NT2/D1 (cell line): ENCODE results near the gene TFCP2.

ENCODE experiments used
- DNase-seq: peaks from one replicate; pipeline ENCODE4 v3.0.0-alpha.2; 2011; ENCODE audit warnings: low read depth, low spot score
- H3K27me3 ChIP-seq: 2 replicates; pipeline ENCODE4 v1.6.0; 2011; ENCODE audit warnings: mild to moderate bottlenecking; ENCODE audit not compliant: insufficient read length, insufficient read depth
- H3K36me3 ChIP-seq: 2 replicates; pipeline ENCODE4 v1.6.1; 2011; ENCODE audit warnings: mild to moderate bottlenecking, low read length, mixed read lengths; ENCODE audit not compliant: insufficient read depth, insufficient read length
- H3K4me1 ChIP-seq: 2 replicates; pipeline ENCODE4 v1.5.1; 2011; ENCODE audit not compliant: insufficient read depth, insufficient read length
- H3K4me3 ChIP-seq: 2 replicates; pipeline ENCODE4 v1.5.1; 2011; ENCODE audit warnings: low read depth; ENCODE audit not compliant: insufficient read length
- H3K9ac ChIP-seq: 2 replicates; pipeline ENCODE4 v1.6.0; 2011; ENCODE audit warnings: low read depth; ENCODE audit not compliant: insufficient read length
- H3K9me3 ChIP-seq: 2 replicates; pipeline ENCODE4 v1.5.1; 2011; ENCODE audit warnings: mild to moderate bottlenecking, low read length; ENCODE audit not compliant: insufficient read depth
- SUZ12 ChIP-seq: IDR thresholded peaks from 2 replicates; pipeline ENCODE4 v1.6.1; 2011; ENCODE audit not compliant: insufficient read length, insufficient read depth; ENCODE audit errors: extremely low read depth
- YY1 ChIP-seq: IDR thresholded peaks from 2 replicates; pipeline ENCODE4 v1.6.1; 2011; ENCODE audit not compliant: insufficient read length, insufficient read depth
- ZNF274 ChIP-seq: IDR thresholded peaks from 2 replicates; pipeline ENCODE4 v1.6.1; 2011; ENCODE audit warnings: mild to moderate bottlenecking, low read depth, low read length

TFCP2 gene

DNA sequence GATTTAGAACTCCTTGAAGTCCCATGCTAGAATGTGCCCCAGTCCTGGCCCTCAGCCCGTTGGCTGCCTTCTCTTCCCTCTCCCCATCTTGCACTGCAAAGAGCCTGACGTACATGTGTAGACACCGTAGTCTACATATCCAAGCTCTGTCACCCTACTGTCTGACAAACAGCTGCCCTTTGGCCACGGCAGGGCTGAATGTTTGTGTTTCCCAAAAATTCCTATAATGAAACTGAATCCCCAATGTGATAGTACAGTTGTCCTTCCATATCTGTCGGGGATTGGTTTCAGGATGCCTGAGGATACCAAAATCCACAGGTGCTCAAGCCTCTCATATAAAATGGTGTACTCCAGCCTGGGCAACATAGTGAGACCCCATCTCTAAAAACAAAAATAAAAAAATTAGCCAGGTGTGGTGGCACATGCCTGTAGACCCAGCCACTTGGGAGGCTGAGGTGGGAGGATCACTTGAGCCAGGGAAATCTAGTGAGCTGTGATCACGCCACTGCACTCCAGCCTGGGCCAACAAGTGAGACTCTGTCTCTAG, 12.3 kb upstream of the TFCP2 start:
- Histone ChIP-seq H3K9me3 (no peaks in the 10 kb centered on the region), H3K9ac (no peak overlapping the region), H3K36me3 (peaks cover 6% of the 10 kb centered on the region), H3K27me3 (no peaks in the 10 kb centered on the region), H3K4me1 (peaks cover 8% of the 10 kb centered on the region), H3K4me3 (no peak overlapping the region)
- no peak for DNase-seq
- TF ChIP-seq YY1 (no peak), ZNF274 (no peak), SUZ12 (no peak)

DNA sequence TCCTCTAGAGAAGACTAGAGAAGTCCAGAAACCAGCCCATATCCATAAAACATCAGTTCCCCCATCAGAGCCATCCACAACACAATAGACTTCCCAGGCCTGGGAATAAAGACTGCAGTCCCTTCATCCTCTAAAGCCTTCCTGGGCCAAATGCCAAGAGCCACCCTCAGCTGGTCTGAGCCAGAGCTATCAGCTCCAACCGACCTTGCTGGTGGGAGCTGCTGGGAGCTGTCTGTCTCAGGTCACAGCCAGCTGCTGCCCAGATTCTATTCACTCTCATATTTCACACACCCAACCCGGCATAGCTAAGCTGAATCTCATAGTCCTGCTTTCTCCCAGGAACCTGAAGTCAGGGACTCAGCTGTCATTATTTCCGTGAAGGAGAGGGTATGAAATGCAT, 10.9 kb upstream of the TFCP2 start:
- no peak for TF ChIP-seq SUZ12
- TF ChIP-seq ZNF274, result no peak
- TF ChIP-seq YY1, result no peak
- H3K36me3 ChIP-seq, result no peaks in the 10 kb centered on the region
- H3K4me3 ChIP-seq, result no peak overlapping the region
- no peaks in the 10 kb centered on the region for H3K27me3 ChIP-seq
- no peaks in the 10 kb centered on the region for H3K9me3 ChIP-seq
- no peak overlapping the region for H3K9ac ChIP-seq
- peaks cover 8% of the 10 kb centered on the region for H3K4me1 ChIP-seq
- no peak for DNase-seq

DNA sequence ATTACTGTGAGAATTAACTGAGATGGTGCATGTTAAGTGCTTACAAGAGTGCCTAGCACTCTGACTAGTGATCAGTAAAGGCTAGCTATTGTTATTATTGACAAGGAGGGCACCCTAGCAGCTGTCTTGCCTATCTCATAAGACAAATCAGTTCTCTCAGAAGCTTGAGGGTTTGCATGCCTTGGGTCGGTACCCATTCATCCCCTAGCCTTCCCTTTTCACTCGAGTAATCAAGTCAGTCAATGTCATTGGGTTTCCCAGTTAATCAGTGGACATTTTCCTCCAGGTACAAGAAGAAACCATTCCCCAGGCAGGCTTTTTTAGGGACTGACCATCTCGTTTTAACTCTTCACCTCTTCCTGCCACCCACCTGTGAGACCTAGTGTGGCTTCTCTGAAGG, 10.4 kb upstream of the TFCP2 start:
- no peaks in the 10 kb centered on the region for H3K27me3 ChIP-seq
- no peak for DNase-seq
- H3K9me3 ChIP-seq, result no peaks in the 10 kb centered on the region
- H3K4me1 ChIP-seq, result peaks cover 5% of the 10 kb centered on the region
- TF ChIP-seq YY1, result no peak
- TF ChIP-seq ZNF274, result 0 out of 2 replicates have a peak, but pooled peaks have one; percentile 24
- H3K36me3 ChIP-seq, result no peaks in the 10 kb centered on the region
- H3K9ac ChIP-seq, result no peak overlapping the region
- no peak overlapping the region for H3K4me3 ChIP-seq

DNA sequence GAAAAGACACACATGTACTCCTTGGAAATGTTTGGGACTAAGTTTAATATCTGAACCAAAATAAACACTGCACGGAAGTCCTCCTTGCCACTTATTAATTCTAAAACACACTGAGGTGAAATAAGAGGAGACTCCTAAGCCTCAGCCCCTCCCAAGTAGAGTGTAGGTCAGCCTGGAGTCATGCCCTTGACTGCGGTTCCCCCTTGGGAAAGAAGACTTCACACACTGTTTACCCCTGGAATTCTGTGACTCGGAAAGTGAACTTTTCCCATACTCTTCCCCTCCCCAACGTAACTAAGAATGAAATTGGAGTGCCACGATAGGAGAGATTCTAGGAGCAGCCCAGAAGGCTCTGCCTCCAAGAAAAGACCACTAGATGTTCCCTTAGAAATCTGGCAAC, 8.6 kb upstream of the TFCP2 start:
- Histone ChIP-seq H3K4me1 (no peaks in the 10 kb centered on the region), H3K36me3 (no peaks in the 10 kb centered on the region), H3K9ac (no peak overlapping the region), H3K27me3 (no peaks in the 10 kb centered on the region), H3K4me3 (no peak overlapping the region), H3K9me3 (no peaks in the 10 kb centered on the region)
- DNase-seq, result no peak
- no peak for TF ChIP-seq SUZ12
- TF ChIP-seq ZNF274, result no peak
- TF ChIP-seq YY1, result no peak

- Histone ChIP-seq H3K9ac (no peak overlapping the region), H3K36me3 (no peaks in the 10 kb centered on the region), H3K4me3 (no peak overlapping the region), H3K9me3 (no peaks in the 10 kb centered on the region), H3K27me3 (no peaks in the 10 kb centered on the region), H3K4me1 (no peaks in the 10 kb centered on the region)
- TF ChIP-seq SUZ12 (no peak), ZNF274 (no peak), YY1 (no peak)
- no peak for DNase-seq
Observed at GRCh38 chr12:51177897-51178296, 5.0 kb upstream of the TFCP2 start.

DNA sequence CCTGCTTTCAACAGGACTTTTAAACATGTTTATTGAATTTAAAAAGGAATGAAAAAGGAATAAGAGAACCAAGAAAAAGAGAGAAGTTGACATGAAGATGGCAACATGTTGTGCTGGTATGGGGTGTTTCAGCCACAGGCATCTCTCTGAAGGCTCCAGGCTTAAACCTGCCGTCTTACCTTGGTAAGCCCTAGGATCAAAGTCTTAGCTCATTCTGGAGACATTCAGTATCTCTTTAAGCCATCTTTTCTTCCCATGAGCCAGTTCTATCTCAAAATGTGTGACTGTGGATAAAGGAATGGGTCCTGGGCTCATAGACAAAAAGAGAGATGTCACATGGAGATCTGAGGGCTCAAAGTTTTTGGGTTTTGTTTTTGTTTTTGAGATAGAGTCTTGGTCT, 1.6 kb upstream of the TFCP2 start:
- Histone ChIP-seq H3K9ac (no peak overlapping the region), H3K9me3 (no peaks in the 10 kb centered on the region), H3K4me3 (no peak overlapping the region), H3K36me3 (peaks cover 2% of the 10 kb centered on the region), H3K4me1 (no peaks in the 10 kb centered on the region), H3K27me3 (no peaks in the 10 kb centered on the region)
- no peak for TF ChIP-seq YY1
- TF ChIP-seq ZNF274, result no peak
- TF ChIP-seq SUZ12, result no peak
- no peak for DNase-seq

DNA sequence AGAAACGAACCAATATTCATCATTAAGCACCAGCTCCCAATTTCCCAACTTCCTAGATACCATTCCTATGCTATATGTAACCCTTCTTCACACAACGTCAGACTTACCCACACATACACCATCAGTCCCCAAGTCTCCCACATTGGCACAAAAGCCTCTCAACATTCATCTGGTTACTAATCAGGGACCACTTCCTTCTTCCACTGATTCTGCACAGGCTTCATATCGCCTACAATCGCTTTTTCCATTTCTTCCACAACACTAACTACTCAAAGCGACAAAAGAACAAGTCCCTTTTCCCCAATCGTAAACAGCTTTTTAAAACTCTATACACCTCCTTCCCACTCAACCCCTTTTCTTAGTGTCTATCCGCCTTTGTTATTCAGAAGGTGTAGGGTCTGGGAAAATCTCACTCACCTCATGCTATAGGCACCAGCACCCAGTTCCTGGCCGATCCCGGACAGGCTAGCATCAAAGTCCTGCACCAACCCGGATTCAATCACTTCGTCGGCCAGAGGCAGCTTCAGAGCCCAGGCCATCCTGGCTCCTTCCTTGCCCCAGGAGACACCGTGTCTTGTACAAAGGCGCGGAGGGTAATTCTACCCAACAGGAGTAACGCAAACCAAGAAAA, 936 bp downstream of the TFCP2 start:
- H3K36me3 ChIP-seq, result peaks cover 8% of the 10 kb centered on the region
- TF ChIP-seq YY1, result no peak
- no peak for TF ChIP-seq ZNF274
- no peak for TF ChIP-seq SUZ12
- no peaks in the 10 kb centered on the region for H3K9me3 ChIP-seq
- H3K4me3 ChIP-seq, result peak overlapping the region; percentile 86
- H3K9ac ChIP-seq, result peak overlapping the region; percentile 99
- no peaks in the 10 kb centered on the region for H3K4me1 ChIP-seq
- DNase-seq, result no peak
- no peaks in the 10 kb centered on the region for H3K27me3 ChIP-seq
